ENCODE measurements around the gene DCTN1.

Gene DCTN1

GRCh38 chr2:74393525-74393924 lies 13.4 kb upstream of the DCTN1 start:
- WGBS (ENCODE audit: insufficient coverage), result no CpG with 5 or more reads among the region's 1 CpG
- H3K4me3 ChIP-seq (ENCODE audit: control insufficient read depth in 1 of 7, extremely low read depth in 1 of 7, insufficient read depth in 4 of 7, low read depth in 2 of 7, low read length in 6 of 7), result no peak overlapping the region
- POLR2A ChIA-PET, result no interaction called here
- H3K4me1 ChIP-seq (ENCODE audit: control extremely low read depth in 1 of 4, control insufficient read depth in 4 of 4, insufficient read depth in 4 of 4, low read length in 3 of 4), result peaks cover 11 to 19% (median 14%) of the 10 kb centered on the region in 4 experiments
- no peaks in the 10 kb centered on the region for H3K27me3 ChIP-seq (replicated peaks in 2 of 5; ENCODE audit: control insufficient read depth in 4 of 5, insufficient read depth in 5 of 5, low read length in 4 of 5)
- no peaks in the 10 kb centered on the region for H3K9me3 ChIP-seq (ENCODE audit: control extremely low read depth in 1 of 5, control insufficient read depth in 4 of 5, insufficient read depth in 2 of 5, low read depth in 1 of 5, low read length in 4 of 5)
- no peak for DNase-seq
- H3K27ac ChIP-seq (ENCODE audit: insufficient read depth in 1 of 2, low read depth in 1 of 2, low read length in 2 of 2, poor library complexity in 1 of 2, severe bottlenecking in 2 of 2), result no peak overlapping the region
- H3K36me3 ChIP-seq (ENCODE audit: control insufficient read depth in 4 of 4, insufficient read depth in 4 of 4, low read length in 3 of 4), result no peaks in the 10 kb centered on the region
- CTCF ChIA-PET, result interaction anchor here (1.1 kb wide), 1 partner anchor 41 kb away, joined by 4 read pairs; no protein-coding TSS in a partner anchor

GRCh38 chr2:74392449-74392743 lies 12.3 kb upstream of the DCTN1 start:
- Histone ChIP-seq H3K4me1 (ENCODE audit: control extremely low read depth in 1 of 4, control insufficient read depth in 4 of 4, insufficient read depth in 4 of 4, low read length in 3 of 4) (peaks cover 11 to 19% (median 14%) of the 10 kb centered on the region in 4 experiments), H3K27ac (ENCODE audit: insufficient read depth in 1 of 2, low read depth in 1 of 2, low read length in 2 of 2, poor library complexity in 1 of 2, severe bottlenecking in 2 of 2) (no peak overlapping the region), H3K27me3 (replicated peaks in 2 of 5; ENCODE audit: control insufficient read depth in 4 of 5, insufficient read depth in 5 of 5, low read length in 4 of 5) (no peaks in the 10 kb centered on the region), H3K4me3 (ENCODE audit: control insufficient read depth in 1 of 7, extremely low read depth in 1 of 7, insufficient read depth in 4 of 7, low read depth in 2 of 7, low read length in 6 of 7) (peak overlapping the region in 4 of 7 experiments; percentile 90 to 98 (median 94)), H3K36me3 (ENCODE audit: control insufficient read depth in 4 of 4, insufficient read depth in 4 of 4, low read length in 3 of 4) (no peaks in the 10 kb centered on the region), H3K9me3 (ENCODE audit: control extremely low read depth in 1 of 5, control insufficient read depth in 4 of 5, insufficient read depth in 2 of 5, low read depth in 1 of 5, low read length in 4 of 5) (no peaks in the 10 kb centered on the region)
- CTCF ChIA-PET, result interaction anchor here (0.7 to 2.6 kb wide), 4 partner anchors 21 to 195 kb away, joined by 3 to 10 read pairs (median 5); no protein-coding TSS in a partner anchor
- POLR2A ChIA-PET, result no interaction called here
- no peak for DNase-seq
- WGBS (ENCODE audit: insufficient coverage), result 85% methylated on average over 12 of the region's 13 CpGs

GRCh38 chr2:74391580-74392448 lies 11.7 kb upstream of the DCTN1 start:
- H3K4me3 ChIP-seq (ENCODE audit: control insufficient read depth in 1 of 7, extremely low read depth in 1 of 7, insufficient read depth in 4 of 7, low read depth in 2 of 7, low read length in 6 of 7), result peak overlapping the region; percentile 70 to 98 (median 90)
- WGBS (ENCODE audit: insufficient coverage), result 2% methylated on average over 38 of the region's 62 CpGs
- peak; percentile 95 to 97 (median 96) for DNase-seq
- no peaks in the 10 kb centered on the region for H3K27me3 ChIP-seq (replicated peaks in 2 of 5; ENCODE audit: control insufficient read depth in 4 of 5, insufficient read depth in 5 of 5, low read length in 4 of 5)
- no peaks in the 10 kb centered on the region for H3K9me3 ChIP-seq (ENCODE audit: control extremely low read depth in 1 of 5, control insufficient read depth in 4 of 5, insufficient read depth in 2 of 5, low read depth in 1 of 5, low read length in 4 of 5)
- H3K4me1 ChIP-seq (ENCODE audit: control extremely low read depth in 1 of 4, control insufficient read depth in 4 of 4, insufficient read depth in 4 of 4, low read length in 3 of 4), result peaks cover 11 to 19% (median 14%) of the 10 kb centered on the region in 4 experiments
- H3K27ac ChIP-seq (ENCODE audit: insufficient read depth in 1 of 2, low read depth in 1 of 2, low read length in 2 of 2, poor library complexity in 1 of 2, severe bottlenecking in 2 of 2), result peak overlapping the region; percentile 97 to 98
- ChIA-PET CTCF (interaction anchor here (0.7 to 4.0 kb wide), 9 partner anchors 8 to 195 kb away, joined by 3 to 29 read pairs (median 5); partner anchors contain the start of gene DCTN1), POLR2A (interaction anchor here (0.6 kb wide), 2 partner anchors 57 to 74 kb away, joined by 3 read pairs; no protein-coding TSS in a partner anchor)
- H3K36me3 ChIP-seq (ENCODE audit: control insufficient read depth in 4 of 4, insufficient read depth in 4 of 4, low read length in 3 of 4), result no peaks in the 10 kb centered on the region

- peaks cover 11 to 19% (median 14%) of the 10 kb centered on the region in 4 experiments for H3K4me1 ChIP-seq (ENCODE audit: control extremely low read depth in 1 of 4, control insufficient read depth in 4 of 4, insufficient read depth in 4 of 4, low read length in 3 of 4)
- peak overlapping the region; percentile 97 to 98 for H3K27ac ChIP-seq (ENCODE audit: insufficient read depth in 1 of 2, low read depth in 1 of 2, low read length in 2 of 2, poor library complexity in 1 of 2, severe bottlenecking in 2 of 2)
- DNase-seq, result peak in 2 of 3 donors; percentile 48 to 61
- no peaks in the 10 kb centered on the region for H3K36me3 ChIP-seq (ENCODE audit: control insufficient read depth in 4 of 4, insufficient read depth in 4 of 4, low read length in 3 of 4)
- H3K9me3 ChIP-seq (ENCODE audit: control extremely low read depth in 1 of 5, control insufficient read depth in 4 of 5, insufficient read depth in 2 of 5, low read depth in 1 of 5, low read length in 4 of 5), result no peaks in the 10 kb centered on the region
- WGBS (ENCODE audit: insufficient coverage), result 0% methylated on average over 10 of the region's 11 CpGs
- H3K4me3 ChIP-seq (ENCODE audit: control insufficient read depth in 1 of 7, extremely low read depth in 1 of 7, insufficient read depth in 4 of 7, low read depth in 2 of 7, low read length in 6 of 7), result peak overlapping the region; percentile 70 to 98 (median 90)
- H3K27me3 ChIP-seq (replicated peaks in 2 of 5; ENCODE audit: control insufficient read depth in 4 of 5, insufficient read depth in 5 of 5, low read length in 4 of 5), result no peaks in the 10 kb centered on the region
- CTCF ChIA-PET, result interaction anchor here (0.6 to 4.0 kb wide), 9 partner anchors 9 to 181 kb away, joined by 3 to 29 read pairs (median 5); partner anchors contain the start of gene DCTN1
- POLR2A ChIA-PET, result interaction anchor here (0.6 kb wide), 2 partner anchors 56 to 74 kb away, joined by 3 read pairs; no protein-coding TSS in a partner anchor
Measured at GRCh38 chr2:74391209-74391579, 11.1 kb upstream of the DCTN1 start.

GRCh38 chr2:74390606-74391005 lies 10.5 kb upstream of the DCTN1 start:
- 80% methylated on average over 1 of the region's 5 CpGs for WGBS (ENCODE audit: insufficient coverage)
- ChIA-PET POLR2A (interaction anchor here (0.6 to 0.7 kb wide), 2 partner anchors 56 to 415 kb away, joined by 3 read pairs; no protein-coding TSS in a partner anchor), CTCF (interaction anchor here (0.6 to 4.0 kb wide), 7 partner anchors 9 to 180 kb away, joined by 3 to 29 read pairs (median 7); no protein-coding TSS in a partner anchor)
- Histone ChIP-seq H3K36me3 (ENCODE audit: control insufficient read depth in 4 of 4, insufficient read depth in 4 of 4, low read length in 3 of 4) (peaks cover 0 to under 1% (median 0%) of the 10 kb centered on the region in 4 experiments), H3K4me1 (ENCODE audit: control extremely low read depth in 1 of 4, control insufficient read depth in 4 of 4, insufficient read depth in 4 of 4, low read length in 3 of 4) (peaks cover 11 to 19% (median 14%) of the 10 kb centered on the region in 4 experiments), H3K9me3 (ENCODE audit: control extremely low read depth in 1 of 5, control insufficient read depth in 4 of 5, insufficient read depth in 2 of 5, low read depth in 1 of 5, low read length in 4 of 5) (no peaks in the 10 kb centered on the region), H3K4me3 (ENCODE audit: control insufficient read depth in 1 of 7, extremely low read depth in 1 of 7, insufficient read depth in 4 of 7, low read depth in 2 of 7, low read length in 6 of 7) (peak overlapping the region in 6 of 7 experiments; percentile 76 to 98 (median 92)), H3K27ac (ENCODE audit: insufficient read depth in 1 of 2, low read depth in 1 of 2, low read length in 2 of 2, poor library complexity in 1 of 2, severe bottlenecking in 2 of 2) (no peak overlapping the region), H3K27me3 (replicated peaks in 2 of 5; ENCODE audit: control insufficient read depth in 4 of 5, insufficient read depth in 5 of 5, low read length in 4 of 5) (no peaks in the 10 kb centered on the region)
- DNase-seq, result no peak

GRCh38 chr2:74387346-74387745 lies 7.2 kb upstream of the DCTN1 start:
- WGBS (ENCODE audit: insufficient coverage), result 100% methylated on average over 1 of the region's 1 CpG
- Histone ChIP-seq H3K27me3 (replicated peaks in 2 of 5; ENCODE audit: control insufficient read depth in 4 of 5, insufficient read depth in 5 of 5, low read length in 4 of 5) (no peaks in the 10 kb centered on the region), H3K9me3 (ENCODE audit: control extremely low read depth in 1 of 5, control insufficient read depth in 4 of 5, insufficient read depth in 2 of 5, low read depth in 1 of 5, low read length in 4 of 5) (no peaks in the 10 kb centered on the region), H3K27ac (ENCODE audit: insufficient read depth in 1 of 2, low read depth in 1 of 2, low read length in 2 of 2, poor library complexity in 1 of 2, severe bottlenecking in 2 of 2) (no peak overlapping the region), H3K4me3 (ENCODE audit: control insufficient read depth in 1 of 7, extremely low read depth in 1 of 7, insufficient read depth in 4 of 7, low read depth in 2 of 7, low read length in 6 of 7) (no peak overlapping the region), H3K4me1 (ENCODE audit: control extremely low read depth in 1 of 4, control insufficient read depth in 4 of 4, insufficient read depth in 4 of 4, low read length in 3 of 4) (peaks cover 11 to 19% (median 14%) of the 10 kb centered on the region in 4 experiments), H3K36me3 (ENCODE audit: control insufficient read depth in 4 of 4, insufficient read depth in 4 of 4, low read length in 3 of 4) (peaks cover 0 to 22% (median 6%) of the 10 kb centered on the region in 4 experiments)
- POLR2A ChIA-PET, result no interaction called here
- no peak for DNase-seq
- CTCF ChIA-PET, result interaction anchor here (1.4 kb wide), 1 partner anchor 12 kb away, joined by 4 read pairs; no protein-coding TSS in a partner anchor

GRCh38 chr2:74385396-74385795 lies 5.3 kb upstream of the DCTN1 start:
- 89% methylated on average over 5 of the region's 8 CpGs for WGBS (ENCODE audit: insufficient coverage)
- CTCF ChIA-PET, result no interaction called here
- POLR2A ChIA-PET, result no interaction called here

More at GRCh38 chr2:74385396-74385795, 5.3 kb upstream of the DCTN1 start:
- H3K4me1 ChIP-seq (ENCODE audit: control extremely low read depth in 1 of 4, control insufficient read depth in 4 of 4, insufficient read depth in 4 of 4, low read length in 3 of 4), result peaks cover 3 to 9% (median 4%) of the 10 kb centered on the region in 4 experiments
- no peak overlapping the region for H3K4me3 ChIP-seq (ENCODE audit: control insufficient read depth in 1 of 7, extremely low read depth in 1 of 7, insufficient read depth in 4 of 7, low read depth in 2 of 7, low read length in 6 of 7)
- DNase-seq, result peak in 1 of 3 donors; percentile 6
- no peaks in the 10 kb centered on the region for H3K9me3 ChIP-seq (ENCODE audit: control extremely low read depth in 1 of 5, control insufficient read depth in 4 of 5, insufficient read depth in 2 of 5, low read depth in 1 of 5, low read length in 4 of 5)
- peaks cover 0 to 22% (median 6%) of the 10 kb centered on the region in 4 experiments for H3K36me3 ChIP-seq (ENCODE audit: control insufficient read depth in 4 of 4, insufficient read depth in 4 of 4, low read length in 3 of 4)
- H3K27ac ChIP-seq (ENCODE audit: insufficient read depth in 1 of 2, low read depth in 1 of 2, low read length in 2 of 2, poor library complexity in 1 of 2, severe bottlenecking in 2 of 2), result no peak overlapping the region
- no peaks in the 10 kb centered on the region for H3K27me3 ChIP-seq (replicated peaks in 2 of 5; ENCODE audit: control insufficient read depth in 4 of 5, insufficient read depth in 5 of 5, low read length in 4 of 5)

All from common myeloid progenitor, CD34-positive (primary cell).